NCI-H345 treated with DMSO at 0.1 percent for 48 hours (cell line): ENCODE results near the gene PHACTR1.

Experiments used
- DNase-seq: peaks from one replicate; lab custom pipeline; 2025; ENCODE audit not compliant: unreplicated experiment; lab: John Stamatoyannopoulos, UW

PHACTR1 gene

DNA sequence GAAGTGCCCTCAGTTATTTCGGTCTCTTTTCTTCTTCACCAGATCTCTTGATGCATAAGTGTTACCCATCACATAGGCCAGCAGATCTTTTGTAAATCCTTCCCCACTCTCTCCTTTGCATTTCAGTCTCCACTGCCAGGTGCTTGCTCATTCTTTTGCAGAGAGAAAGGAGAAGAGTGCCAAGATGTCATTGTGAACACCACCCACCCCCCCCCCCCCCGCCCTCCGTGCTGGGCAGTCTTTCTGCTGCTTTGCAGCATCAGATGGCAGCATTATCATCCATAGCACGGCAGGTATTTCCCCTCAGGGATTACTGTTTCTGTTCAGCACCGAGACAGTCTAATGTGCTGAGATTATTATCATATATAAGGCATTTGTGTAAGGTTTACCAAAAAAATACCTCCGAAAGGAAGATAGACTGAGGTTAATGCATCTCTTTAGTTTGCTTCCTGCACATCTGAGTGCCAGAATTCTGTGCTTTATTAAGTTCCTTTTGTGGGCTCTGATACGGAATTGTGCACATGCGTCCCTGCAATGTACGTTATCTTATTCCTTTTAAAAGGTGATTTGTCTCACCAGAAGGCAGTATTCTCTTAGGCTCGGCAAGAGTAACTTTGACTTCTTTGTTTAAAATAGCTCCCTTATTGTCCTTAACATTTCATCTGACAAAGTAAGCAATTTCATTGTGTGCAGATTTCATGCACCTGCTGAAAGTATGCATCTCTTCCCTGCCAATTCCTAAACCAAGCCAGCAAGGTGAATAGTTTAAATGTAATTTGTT is 128.8 kb downstream of the PHACTR1 start:
- no peak for DNase-seq

DNA sequence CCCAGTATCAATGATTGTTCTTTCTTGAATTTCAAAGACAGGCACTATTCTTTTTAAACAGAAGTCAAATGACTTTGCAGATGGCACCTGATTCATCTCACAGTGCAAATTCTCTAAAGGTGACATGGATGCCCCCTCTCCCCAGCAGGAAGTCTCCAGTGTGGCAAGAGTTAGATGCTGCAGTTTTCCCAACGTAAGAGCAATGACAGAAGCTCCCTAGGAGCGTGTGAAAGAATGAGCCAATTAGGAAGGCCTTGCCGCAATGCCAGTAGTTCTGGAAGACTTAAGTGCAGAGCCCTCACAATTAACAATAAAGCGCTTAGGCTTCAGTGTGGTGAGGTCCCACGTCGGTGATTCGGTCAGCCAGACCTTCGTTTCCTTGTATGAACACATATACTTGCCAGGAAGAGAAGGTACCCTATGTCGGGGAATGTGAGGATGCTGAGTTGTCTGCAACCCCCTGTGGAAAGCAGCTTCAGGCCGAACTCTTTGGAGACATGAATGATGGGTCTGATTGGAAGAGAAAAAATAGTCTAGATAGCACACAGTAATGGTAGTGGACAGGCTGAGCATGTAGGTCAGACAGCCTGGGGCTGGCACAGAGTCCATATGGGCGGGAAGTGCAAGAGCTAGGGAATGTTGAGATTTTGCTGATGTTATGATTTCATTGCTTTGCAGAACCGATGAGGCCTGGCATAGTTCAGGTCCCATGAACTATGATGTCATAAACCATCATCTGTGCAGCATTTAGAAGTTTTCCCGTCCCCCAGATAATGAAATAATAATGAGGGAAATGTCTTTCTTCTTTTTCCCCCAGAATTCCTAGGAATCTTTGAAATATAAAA is 132.6 kb downstream of the PHACTR1 start:
- DNase-seq = no peak

DNA sequence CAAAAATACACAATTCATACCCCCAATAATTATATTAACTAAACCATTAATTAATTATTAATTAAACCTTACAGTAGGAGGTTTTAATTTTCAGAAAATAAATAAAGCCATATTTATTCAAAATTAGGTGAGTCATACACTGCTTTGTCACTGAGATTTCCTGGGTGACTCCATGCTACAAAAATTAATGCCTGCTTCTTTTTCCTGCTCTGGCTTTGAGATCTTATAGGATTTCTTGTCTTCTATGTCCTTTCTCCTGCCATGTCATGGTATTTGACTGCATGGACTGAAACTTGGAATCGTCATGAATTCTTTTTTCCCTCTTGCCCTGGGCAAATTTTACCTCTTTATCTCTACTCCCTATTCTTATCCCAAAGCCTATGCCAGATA is 133.2 kb downstream of the PHACTR1 start:
- DNase-seq = no peak

DNA sequence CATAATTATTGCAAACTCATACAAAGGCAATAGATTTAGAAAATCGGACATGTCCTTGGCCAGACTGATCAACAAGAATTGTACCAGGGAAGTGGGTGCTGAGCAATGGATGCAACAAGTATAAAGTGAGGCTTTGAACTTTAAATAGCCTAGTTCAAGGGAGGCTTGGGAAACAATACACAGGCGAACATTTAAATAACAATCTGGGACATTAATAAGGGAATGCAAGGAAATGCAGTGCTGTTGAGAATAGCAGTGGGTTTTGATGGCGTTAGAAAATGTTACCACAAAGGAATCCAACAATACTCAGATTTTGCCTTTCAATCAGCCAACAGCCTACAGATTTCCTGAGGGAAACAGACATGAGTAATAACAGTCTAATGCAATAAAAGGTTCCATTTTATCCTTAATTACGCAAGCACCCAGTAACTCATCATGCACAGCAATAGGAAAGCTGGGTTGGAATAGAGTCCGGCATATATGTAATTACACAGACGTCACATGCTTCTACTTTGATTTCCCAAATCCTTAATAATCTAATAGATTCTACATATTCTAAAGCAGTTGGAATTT is 134.6 kb downstream of the PHACTR1 start:
- no peak for DNase-seq

DNA sequence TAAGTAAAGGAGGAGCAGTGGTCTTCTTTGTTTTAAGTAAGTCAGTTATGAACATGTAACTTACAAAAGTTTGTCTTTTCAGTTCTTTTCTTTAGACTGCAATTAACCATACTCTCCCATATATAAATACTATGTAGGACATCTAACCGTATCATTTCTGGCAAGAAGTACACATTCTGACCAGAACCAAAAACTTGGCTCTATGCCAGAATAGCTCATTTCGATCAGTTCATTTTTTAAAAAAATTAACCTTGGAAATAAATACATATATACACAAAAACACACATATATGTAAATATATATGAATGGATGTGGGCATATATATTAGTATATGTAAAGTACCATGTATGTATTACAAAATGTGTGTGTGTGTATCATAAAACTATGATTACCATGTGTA is 145.0 kb downstream of the PHACTR1 start:
- no peak for DNase-seq

DNA sequence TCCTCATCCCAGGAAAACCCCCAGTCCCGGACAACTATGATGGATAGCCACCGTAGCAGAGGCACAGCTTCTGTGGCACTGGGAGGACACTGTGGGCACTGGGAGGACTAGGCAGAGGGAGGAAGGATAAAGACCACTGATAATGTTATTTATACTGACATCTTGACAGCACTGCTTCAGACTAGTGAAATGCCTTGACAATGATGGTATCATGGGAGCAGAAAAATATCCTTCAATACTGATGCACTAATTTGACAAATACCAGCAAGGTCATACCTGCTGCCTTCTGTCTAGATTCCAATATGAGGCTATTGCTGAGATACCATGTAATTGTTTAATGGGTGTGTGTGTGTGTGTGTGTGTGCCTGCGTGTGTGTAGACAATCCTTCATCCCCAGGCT is 148.6 kb downstream of the PHACTR1 start:
- no peak for DNase-seq

DNA sequence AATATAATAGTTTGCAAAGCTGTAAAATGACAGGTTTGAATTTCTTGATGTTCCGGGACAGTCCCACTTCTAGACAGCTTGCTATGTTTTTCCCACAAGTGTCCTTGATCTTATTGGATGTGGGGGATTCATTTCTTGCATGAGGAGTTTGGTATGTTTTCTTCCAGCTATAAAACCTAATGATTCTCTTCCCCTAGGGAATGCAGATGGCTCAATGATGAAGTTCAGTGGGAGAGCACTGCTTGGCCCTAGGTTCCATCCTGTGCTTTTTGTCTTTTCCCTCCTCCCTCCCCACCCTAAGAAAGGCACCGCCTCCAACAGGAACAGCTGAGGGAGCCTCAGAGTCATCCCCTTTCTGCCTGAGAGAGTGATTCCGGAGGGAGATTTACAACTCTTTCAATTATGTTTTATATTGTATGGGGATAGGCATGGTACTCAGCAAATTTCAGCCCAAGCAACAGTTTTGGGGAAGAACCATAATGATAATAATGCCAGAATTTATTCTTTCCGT is 149.2 kb downstream of the PHACTR1 start:
- DNase-seq = no peak

DNA sequence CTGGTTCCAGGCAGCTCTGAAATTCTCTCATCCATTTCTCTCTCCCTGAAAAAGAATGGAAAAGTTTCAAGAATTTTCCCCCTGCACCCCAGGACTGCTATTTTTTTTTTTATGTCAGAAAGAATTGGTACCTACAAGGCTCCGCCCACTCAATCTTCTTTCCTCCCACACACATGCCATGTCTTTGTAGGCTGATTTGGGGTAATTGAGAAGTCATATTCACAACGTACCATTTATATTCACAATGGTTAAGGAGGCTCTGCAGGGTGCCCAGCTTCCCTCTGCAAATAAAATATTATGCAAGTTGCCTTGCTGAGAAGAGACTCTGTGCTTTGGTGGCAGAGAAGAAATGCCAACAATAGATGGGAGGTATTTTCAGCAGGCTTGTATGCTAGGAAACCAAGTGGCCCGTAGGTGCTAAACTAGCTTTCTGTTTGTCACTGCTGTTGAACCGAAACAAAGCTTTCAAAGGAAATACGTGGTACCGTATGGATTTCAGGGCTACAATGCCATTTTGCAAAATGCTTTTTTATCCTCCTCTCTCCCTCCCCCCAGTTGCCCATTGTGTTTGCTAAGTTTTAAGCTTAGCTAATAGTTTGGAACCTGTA is 150.0 kb downstream of the PHACTR1 start:
- no peak for DNase-seq

DNA sequence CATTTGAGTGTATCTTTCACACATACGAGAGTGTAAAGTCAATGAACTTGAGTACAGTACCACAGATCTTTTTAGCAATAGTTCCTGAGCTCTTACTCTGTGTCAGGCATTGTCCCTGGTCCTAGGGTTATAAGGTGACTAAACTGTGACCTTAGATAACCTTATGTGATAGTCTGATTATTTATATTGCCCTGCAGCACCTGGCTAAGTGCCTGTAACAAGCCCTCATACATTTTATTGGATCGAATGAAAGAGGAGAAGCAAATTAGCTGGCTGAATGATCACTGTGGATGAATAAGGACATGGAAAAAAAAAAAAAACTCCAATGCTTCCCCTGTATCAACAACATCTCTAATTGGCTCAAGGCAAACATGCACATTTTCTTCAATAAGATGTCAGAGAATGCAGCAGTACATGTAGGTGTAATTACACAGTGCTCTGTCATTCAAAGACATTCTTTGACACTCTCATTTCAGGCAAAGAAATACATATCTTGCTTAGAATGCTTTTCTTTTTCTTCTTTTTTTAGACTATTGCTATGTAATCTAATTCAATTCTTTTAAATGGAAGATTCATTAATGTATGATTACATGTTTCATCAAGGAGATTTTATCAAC is 153.4 kb downstream of the PHACTR1 start:
- DNase-seq = no peak

DNA sequence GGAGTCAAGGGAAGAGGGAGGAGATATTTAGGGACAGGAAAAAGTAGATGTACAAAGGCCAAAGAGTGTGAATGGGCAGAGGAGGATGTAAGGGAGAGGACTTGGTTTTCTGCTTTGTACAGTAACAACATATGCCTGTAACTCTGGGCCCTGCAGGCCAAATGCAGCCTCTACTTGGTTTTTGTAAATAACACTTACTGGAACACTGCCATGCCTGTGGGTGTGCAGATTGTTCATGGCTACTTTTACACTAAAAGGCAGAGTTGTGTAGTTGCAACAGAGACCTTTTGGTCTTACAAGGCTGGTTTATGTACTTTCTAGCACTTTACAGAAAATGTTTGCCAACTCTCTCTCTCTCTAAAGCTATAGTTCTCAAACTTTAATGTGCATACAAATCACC is 157.1 kb downstream of the PHACTR1 start:
- DNase-seq = no peak

DNA sequence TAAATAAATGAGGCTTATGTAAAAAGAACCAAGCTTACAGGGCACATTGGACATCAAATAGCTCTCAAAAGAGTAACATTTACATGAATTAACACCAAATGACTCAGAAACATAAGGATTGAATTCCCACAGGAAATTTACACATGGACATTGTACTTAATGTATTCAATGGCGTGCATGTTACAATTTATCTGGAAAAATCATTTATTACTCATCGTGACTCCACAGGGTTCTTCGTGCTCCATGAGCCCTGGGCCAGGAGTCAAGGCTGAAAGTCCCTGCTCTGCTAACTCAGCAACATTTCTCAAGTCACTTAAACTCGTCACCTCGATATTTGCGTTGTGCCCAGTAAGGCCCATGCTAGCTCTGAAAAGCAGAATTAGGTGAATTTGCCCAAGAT is 158.5 kb downstream of the PHACTR1 start:
- DNase-seq = no peak

DNA sequence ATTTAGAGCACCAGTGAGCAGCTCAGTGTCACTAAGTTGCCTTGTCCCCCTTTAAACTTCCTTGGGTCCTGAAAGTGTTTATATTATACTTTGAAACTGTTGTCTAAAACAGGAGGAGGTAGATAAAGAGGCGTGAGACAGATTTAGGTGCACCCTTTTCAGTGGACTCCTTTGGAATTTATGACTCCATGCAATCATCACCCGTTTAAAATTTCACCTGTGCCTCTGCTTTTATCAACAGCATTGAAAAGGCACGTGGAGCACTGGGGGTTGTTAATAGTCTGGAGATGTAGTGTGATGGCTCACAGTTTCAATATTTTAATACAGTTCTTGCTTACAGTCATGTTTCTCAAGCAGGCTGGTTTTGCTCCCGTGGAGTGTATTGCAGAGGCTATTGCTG is 162.2 kb downstream of the PHACTR1 start:
- no peak for DNase-seq

DNA sequence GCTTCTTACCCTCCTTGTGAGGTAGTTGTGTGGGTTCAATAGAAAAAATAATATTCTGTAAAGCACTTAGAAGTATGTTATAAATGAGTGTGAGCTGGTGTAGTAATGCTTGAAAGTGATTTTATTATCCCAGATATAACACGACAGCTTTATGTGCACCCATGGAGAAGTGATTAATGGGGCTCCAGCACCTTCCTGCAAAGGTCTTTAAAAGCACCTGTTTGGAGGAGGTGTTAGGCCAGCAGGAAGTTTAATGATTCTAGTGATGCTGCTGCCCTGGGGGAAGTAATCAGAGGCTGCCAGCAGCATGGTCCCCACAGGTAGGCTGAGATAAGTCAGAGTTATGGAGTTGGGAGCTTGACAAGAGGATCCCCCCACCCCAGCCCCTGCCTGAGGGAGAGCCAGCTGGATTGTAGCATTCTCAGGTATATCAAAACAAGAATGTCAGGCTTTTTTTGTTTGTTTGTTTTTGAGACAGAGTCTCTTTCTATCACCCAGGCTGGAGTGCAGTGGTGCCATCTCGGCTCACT is 166.3 kb downstream of the PHACTR1 start:
- DNase-seq = no peak

DNA sequence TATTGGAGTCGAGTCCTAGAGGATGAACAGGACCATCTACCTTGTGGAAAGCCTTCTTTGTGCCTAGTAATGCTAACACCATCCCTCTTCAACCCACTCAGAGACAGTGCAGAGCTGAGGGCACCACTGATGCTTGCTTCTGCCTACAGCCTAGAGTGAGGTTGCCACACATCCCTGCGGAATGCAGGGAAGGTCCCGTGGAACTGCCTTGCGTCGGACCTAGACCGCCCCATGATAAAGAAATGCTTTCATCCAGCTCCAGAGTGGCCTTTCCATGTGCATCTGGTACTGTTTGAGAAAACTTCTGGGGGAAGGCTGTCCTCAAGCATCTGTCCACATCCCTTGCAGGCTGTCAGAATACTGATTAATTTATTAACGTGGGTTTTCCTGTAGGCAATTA is 168.4 kb downstream of the PHACTR1 start:
- no peak for DNase-seq

DNA sequence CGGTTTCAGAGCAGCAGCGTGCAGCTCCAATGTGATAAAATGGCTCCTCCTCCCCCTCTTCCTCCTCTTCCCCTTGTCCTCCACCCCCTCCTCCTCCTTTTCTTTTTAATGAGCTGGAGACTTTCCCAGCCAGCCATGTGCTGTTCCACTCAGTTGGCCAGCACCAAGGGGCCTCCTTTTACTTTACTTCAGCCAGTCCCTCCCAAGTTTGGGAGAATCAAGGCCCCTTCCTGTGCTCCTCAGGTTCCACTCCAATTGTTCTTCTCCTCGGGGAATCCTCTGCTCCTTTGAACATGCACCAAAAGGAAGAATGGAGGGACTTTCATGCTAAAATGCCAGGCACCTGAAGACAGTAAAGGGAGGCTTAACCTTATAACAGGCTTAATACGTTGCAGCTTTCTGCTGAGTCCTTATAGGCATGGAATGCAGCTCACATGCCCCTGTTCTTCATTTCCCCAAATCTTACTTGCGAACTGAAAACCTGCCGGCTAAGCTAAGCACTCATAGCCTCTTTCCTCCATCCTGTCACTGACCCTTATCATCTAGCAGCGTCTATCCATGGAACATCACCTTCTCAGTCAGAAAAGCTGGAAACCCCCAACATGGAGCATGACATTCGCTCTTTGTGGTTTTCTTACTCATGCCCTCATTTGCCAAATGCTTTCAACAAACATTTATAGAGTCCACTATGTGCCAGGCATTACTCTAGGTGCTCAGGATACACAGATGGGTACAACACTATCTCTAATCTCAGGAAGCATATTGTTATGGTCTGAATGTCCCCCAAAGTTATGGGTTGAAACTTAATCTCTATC is 170.6 kb downstream of the PHACTR1 start:
- no peak for DNase-seq

DNA sequence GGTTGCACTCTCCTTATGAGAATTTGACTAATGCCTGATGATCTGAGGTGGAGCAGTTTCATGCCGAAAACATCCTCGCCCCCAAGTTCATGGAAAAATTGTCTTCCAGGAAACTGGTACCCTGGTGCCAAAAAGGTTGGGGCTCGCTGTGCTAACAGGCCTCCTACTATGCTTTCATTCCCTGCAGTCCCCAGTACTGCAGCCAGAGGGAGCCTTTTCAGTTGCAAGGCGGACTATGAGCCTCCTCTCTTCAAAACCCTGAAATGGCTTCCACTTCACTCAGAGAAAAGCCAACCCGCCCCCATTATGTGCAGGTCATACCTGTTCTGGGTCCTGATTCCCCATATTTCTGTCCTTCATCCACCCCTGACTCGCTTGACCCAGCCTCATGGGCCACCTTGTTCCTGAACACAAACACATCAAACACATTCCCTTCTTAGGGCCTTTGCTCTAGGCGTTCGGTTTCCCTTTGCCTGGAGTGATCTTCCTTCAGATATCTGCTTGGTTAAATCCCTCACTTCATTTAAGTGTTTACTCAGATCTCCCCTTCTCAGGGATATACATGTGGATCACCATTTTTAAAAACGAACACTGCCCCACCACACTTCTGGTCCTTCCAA is 173.7 kb downstream of the PHACTR1 start:
- DNase-seq = no peak

DNA sequence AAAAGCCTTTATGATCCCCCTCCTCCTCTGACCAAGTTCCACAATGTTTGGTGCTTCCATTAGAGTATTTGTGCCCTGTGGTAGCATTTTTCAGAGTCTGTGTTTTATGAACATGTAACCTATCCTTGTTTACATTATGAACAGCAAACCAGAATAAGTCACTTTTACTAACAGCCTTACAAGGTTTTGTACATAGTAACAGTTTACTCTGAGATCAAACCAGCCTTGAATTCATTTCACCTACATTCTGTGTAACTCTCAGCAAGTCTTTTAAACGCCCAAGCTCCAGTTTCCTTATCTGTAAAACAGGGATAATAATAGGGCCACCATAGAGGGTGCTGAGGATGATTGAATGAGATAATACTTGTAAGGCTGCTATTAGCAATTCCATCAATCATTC is 175.0 kb downstream of the PHACTR1 start:
- DNase-seq = no peak

DNA sequence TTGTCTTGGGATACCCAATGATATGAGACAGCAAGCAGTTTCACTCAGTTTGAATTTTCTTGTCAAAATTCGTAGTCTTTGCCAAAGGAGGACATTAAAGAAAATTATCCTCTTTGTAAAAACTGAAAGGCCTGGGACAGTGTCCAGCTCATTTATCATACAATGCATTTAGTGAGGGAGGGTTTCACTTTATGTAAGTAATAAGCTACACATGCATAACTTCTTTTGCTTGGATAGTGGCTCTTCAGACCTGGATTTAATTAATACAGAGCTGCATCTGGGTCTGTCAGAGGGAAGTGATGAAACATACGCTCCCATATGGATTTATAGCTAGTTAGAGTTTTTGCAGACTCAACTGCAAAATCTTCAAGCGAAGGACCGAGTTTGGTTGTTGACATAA is 175.6 kb downstream of the PHACTR1 start:
- no peak for DNase-seq

DNA sequence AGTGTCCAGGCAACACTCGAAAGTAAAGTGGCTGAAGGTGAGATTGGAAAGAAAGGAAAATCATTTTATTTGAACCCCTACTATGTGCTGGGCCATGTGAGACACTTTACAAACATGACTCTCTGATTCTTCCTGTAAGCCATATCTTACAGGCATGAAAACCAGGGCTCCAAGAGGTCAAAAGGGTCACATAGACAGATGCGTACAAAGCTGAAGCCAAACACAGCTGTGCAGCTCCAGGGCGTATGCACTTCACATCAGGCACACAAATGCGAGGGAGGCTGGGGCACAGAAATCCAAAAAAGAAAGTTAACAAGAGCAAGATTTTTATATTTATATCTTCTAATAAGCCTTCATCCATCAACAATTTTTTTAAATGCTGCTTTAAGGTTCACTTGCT is 176.5 kb downstream of the PHACTR1 start:
- DNase-seq = no peak

DNA sequence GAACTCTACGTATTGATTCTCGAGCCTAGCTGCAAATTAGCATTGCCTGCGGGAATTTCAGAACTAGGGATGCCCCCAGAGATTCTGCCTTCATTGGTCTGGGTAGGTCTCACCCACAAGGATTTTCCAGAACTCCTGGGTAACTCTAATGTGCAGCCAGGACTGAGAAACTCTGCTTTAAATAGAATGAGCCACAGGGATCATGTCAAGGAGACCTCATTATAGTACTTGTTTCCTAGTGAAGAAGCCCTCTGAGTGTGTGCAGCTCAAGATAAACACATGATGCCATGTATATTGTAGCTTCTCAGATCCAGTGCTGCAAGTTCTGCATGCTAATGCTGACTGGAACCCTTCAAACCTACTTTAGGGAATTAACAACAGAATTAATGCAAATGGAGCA is 179.2 kb downstream of the PHACTR1 start:
- DNase-seq = no peak
